ENCODE results near the gene CDKAL1.

DNA sequence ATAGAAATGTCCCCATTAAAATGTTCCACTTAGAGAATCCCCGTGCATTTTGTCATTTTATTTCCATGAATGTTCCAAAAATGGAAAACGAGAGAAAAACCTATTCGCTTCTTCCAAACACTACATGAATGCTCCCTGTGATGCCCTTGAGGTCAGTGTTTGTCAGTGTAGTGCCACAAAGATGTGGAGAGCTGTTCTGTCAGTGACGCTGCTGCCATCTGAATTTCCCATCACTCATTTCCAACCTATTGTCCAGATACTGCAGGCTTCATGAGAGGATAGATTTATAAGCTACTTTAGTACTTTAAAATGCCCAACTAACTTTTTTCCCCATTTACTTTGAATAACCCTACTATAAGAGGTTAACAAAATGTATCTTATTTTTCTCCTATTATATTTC is 335.8 kb downstream of the CDKAL1 start:
- TF ChIP-seq FOXA1 (IDR thresholded peaks at IDR 0.05) (no peak), ZNF384 (IDR thresholded peaks at IDR 0.05) (no peak)
